Cardiac septum (tissue), 1 donor: ENCODE measurements around the gene FILIP1L. TPM values are rescaled to one million over a fixed set of nuclear protein-coding genes. Genes with fewer than 3 reads are reported as not detected.
"Not testable (repeated sequence)": the region's sequence is repeated elsewhere in the genome, so short reads cannot be mapped to it uniquely, and the experiment has no call there.

Experiments
- DNase-seq: peaks from one replicate; pipeline ENCODE4 v3.0.0-alpha.2; 2020; ENCODE audit warnings: low spot score
- intact Hi-C: fragments of 100-400 bp; cut with DNase I; formaldehyde crosslinking; loops from one replicate; pipeline ENCODE4 v1.14.0; 2022
- total RNA-seq: library from RNA; stranded (reverse); fragmentation: NEBNext Ultra II Directional; extraction: Animal tissue kit (Norgen Biotek cat#: 25700); gene quantifications from one replicate; pipeline ENCODE4 v1.2.1, GENCODE V29; 2021
- donor health status: DM: no; HTN: no; CAD: no.

Gene FILIP1L
- total RNA-seq, 1 donor from 2014 or later = 120 TPM

DNA sequence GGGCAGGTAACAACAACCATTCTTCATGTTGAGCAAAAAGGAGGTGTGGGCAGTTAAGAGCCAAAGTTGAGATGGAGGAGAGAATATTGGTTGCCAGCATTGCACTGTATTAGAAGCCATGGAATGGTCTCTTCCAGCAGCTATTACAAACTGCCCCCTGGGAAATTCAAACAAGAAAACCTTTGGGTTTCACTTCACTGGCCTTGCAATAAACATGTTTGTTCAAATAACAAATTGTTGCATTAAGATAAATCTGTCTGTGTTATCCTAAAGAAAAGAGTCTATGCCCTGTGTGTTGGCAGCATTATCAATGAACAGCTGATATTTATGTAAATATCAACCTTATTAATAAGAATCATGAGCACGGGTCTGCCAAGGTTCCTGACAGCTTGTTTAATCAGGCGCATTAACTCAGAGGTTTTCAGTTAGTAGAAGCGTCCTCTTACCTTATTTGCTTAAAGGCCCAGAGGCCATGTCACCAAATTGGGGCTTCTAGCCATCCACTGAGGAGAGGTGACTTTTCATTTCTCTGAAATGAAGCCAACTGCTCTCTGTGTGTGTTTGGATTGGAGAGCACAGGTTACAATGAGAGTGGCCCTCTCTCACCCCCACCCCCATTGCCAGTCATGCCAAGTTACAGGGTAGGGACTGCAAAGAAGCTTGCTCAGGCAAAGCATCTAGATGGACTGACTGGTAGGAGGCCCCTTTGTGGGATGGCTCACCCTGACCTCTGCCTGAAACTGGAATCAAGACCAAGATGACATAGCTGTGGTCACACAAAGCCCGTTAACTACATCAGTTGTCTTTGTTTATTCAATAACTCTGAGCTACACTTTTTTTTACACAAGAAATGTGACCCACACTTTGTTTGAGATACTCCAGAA lies 10.5 kb downstream of the FILIP1L start:
- intact Hi-C loops = no loop called here
- no peak for DNase-seq

DNA sequence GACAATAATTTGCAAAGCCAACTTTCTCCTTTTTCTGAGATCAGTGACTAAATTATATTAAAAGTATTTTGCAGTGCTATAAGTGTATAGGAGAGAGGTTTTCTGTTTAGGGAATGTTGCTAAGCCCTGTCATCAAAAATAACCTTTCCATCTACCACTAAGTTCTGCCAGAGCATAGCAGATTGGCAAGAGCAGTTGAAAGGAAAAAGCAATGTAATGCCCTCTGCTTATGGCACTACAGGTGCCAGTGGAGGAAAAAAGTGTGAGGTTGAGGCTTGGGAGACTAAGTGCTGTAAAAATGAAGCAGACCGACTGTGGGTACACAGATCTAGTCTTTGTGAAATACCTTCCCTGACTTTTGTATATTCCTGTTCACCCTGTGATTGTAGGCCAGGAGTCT lies 11.5 kb downstream of the FILIP1L start:
- intact Hi-C loops = no loop called here
- DNase-seq = no peak

DNA sequence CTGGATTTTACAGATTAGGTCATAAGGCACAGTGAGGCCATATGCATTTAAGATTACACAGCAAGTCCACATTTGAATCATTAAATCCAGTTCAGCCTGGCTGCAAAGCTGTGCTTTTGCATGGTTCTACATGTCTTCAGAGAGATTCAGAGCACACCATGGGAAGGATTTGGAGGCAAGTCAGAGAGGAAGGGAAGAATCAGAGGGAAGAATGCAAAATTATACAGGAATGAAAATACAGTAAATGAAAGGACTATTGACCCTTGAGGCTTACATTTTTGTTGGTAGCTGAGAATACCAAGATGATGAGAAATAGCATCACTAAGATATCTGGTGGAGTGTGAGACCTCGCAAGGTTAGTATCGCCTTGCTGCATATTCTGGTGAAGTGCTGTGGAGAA lies 13.9 kb downstream of the FILIP1L start:
- no peak for DNase-seq
- intact Hi-C loops = no loop called here

- intact Hi-C loops = no loop called here
- no peak for DNase-seq
Observed at GRCh38 chr3:100099621-100100020, 14.7 kb downstream of the FILIP1L start.

GRCh38 chr3:100098784-100099070 lies 15.6 kb downstream of the FILIP1L start:
- intact Hi-C loops = no loop called here
- no peak for DNase-seq

DNA sequence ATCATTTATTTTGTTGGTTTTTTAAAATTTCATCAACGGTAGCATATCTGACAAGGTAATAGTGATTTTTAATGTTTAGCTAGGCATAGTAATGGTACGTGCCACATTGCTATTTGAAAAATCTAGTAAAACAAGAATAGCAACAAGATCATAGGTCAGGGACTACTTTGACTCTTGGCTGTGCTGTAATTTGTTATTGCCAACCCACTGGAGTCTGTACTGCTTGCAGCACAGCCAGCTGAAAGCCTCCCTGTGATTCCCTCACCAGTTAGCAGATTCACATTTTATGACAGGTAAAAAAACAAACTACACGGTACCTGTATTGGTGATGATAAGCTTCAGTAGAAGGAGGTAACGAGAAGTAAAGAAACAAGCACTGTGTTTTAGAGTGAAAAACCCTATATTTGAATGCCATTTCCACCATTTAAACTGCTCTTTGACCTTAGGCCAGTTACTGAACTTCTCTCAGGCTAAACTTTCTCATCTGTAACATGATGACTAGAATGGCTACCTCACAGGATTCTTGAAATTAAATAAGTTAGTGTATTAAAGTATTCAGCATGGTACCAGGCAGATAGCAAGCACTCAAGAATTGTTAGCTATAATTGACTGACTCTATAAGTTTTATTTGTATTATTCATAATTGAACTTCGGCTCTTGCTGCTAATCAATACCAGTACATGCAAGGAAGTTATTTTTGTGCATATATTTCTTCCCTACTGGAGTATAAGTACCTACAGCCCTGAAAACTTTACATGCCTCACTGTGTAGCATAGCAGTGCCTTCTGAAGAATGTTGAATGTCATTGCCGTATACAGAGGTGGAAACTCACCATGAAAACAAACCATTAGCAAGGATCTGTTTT lies 16.1 kb downstream of the FILIP1L start:
- intact Hi-C loops = no loop called here
- no peak for DNase-seq

DNA sequence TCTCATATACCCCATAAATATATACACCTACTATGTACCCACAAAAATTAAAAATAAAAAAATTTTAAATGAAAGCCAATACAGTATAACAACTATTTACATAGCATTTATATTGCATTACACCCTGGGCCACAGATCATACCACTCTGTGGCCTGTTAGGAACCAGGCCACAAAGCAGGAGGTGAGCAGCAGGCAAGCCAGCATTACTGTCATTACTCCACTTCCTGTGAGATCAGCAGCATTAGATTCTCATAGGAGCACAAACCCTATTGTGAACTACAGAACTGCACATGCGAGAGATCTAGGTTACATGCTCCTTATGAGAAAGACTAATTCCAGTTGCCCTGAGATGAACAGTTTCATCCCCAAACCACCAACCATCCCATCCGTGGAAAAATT lies 17.4 kb downstream of the FILIP1L start:
- DNase-seq = no peak
- intact Hi-C loops = no loop called here

GRCh38 chr3:100096286-100096685 lies 18.0 kb downstream of the FILIP1L start:
- intact Hi-C loops, DNase-seq: not testable (repeated sequence)

DNA sequence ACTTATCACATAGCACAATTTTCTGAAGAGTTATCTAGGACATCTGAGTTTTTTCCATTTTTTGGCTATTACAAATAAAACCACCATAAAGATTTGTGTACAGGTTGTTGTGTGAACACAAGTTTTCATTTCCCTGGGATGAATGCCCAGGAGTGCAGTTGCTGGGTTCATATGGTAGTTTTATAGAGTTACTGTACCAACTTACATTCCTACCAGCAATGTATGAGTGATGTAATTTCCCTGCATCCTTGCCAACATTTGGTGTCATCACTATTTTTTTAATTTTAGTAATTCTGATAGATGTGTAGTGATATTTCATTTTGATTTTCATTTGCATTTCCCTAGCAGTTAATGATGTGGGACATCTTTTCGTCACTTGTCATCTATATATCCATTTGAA lies 20.5 kb downstream of the FILIP1L start:
- intact Hi-C loops = no loop called here
- no peak for DNase-seq

- intact Hi-C loops = no loop called here
- DNase-seq = no peak
Observed at GRCh38 chr3:100090669-100091005, 23.7 kb downstream of the FILIP1L start.

DNA sequence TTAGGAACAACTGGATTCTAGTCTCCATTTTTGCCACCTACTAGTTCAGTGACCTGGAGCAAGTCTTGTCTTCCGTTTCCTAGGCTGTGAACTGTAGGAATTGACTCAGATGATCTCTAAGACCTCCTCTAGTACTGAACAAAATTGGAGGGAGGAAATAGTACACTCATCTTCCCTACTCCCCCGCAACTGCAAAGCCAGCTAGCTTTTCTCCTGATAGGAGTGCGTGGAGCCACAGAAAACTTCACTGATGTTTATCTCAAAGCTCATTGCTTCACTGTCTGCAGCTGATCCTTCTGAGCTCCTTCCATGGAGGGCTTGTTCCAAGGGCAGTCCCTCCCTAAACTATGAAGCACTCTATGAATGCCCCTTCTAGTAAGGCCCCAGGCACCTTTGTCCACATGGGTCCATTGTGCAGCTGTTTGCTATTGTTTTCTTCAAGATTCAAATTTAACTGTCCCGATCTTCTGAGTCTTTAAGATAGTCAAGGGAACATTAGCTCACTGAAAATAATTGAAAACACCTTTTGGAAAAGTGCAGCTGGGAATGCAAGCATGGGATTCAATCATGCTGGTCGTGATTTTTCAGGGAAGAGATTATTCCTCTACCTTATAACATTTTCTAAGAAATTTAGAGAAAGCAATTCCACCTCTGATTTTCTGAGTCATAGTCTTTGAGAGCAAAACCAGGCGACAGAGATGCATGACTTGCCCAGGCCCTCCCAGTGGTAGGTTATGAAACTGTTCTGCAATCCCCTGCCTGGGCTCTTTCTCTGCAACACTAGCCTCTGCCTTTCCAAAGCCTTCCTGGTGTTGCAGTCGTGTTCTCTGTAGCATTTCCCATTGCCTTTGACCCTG lies 24.3 kb downstream of the FILIP1L start:
- no peak for DNase-seq
- intact Hi-C loops = no loop called here

DNA sequence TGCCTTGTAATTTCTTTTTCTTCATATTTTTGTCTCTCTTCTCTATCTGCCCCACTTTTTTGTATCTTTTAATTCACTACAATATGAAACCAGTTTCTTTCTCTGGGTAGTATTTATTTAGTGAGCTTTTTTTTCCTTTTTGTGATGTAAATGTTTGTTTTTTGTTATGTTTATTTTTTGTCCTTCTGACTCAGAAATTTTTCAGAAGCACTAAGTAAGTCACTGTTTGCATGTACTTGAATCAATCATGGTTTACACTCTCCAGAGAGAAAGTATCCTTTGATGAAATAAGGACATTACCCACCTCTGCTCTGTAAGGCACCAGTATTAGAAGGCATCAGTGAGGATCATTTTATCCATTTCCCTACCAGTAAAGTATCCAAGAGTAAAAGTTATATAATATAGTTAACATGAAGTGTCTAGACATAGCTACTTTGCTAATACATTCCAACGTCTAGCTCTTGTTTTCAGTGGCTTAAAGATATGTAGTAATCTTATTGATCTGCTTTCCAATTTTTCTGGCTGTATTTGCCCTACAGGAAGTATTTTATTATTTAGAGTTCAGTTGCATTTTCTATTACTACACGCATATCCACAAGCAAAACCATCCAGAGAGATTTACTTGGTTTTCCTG lies 25.4 kb downstream of the FILIP1L start:
- intact Hi-C loops = no loop called here
- DNase-seq = no peak

DNA sequence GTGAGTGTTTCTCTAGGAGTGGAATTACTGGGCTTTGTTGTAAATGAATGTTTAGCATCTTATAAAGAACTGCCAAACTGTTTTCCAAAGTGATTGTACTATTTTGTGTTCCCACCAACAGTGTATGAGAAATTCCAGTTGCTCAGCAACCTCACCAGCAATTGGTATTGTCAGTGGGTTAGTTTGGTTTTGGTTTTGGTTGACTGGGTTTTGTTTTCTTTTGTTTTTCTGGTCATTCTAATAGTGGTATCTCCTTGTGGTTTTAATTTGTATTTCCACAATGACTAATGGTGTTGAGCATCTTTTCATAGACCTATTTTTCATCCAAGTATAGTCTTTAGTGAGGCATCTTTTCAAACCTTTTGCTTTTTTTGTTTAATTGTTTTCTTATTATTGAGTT lies 27.1 kb downstream of the FILIP1L start:
- intact Hi-C loops = no loop called here
- no peak for DNase-seq

- intact Hi-C loops = no loop called here
- DNase-seq = no peak
Observed at GRCh38 chr3:100086401-100086800, 27.9 kb downstream of the FILIP1L start.

DNA sequence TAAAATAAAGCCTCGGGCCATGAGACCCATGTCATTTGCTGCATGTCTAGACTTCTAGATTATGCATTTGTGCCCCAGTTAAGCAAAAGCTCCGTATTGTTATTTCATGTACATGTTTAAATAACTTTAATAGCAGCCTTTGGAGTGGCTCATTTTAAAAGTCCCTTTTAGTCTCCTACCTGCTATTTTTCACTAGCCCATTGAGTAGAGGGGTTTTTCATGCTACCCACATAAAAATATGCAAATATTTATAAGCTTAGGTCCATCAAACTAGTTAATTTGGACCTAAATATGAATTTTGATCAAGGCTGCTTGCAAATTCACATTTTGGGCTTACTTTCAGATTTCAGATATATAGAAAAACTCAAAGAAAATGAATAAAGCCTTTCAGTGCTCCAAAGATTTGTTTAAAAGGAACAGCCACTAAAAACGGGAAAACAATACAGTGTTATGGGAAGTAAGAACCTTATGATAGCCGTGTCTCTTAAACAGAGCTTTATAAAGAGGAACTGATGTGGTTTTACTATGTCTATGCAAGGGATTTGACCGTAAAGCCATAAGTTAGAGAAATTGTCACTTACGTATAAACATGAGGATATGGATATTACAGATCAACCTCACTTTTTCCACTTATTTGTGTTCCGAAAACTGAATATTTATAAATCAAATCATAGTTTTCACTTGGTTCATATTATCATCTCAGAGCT lies 30.0 kb downstream of the FILIP1L start:
- intact Hi-C loops = no loop called here

DNA sequence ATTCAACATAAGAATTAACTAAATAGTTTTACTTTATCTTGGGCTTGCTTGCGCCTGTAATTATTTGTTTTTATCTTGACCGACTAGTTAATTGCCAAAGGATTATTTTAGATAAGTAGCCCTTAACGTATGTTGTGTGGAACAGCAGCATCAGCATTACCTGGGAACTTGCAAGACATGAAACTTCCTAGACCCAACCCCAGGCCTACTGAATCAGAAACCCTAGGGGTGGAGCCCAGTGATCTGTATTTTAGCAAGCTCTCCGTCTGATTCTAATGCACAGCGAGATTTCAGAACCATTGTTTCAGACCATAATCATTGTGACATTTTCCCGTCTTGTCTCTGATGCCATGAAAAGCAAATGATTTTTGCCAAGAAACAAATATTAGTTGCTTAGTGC lies 31.1 kb downstream of the FILIP1L start:
- no peak for DNase-seq
- intact Hi-C loops = no loop called here

More for the DNA sequence above, 30.0 kb downstream of the FILIP1L start:
- DNase-seq = no peak

GRCh38 chr3:100082714-100083113 lies 31.6 kb downstream of the FILIP1L start:
- intact Hi-C loops = no loop called here
- DNase-seq = no peak

GRCh38 chr3:100081986-100082692 lies 32.2 kb downstream of the FILIP1L start:
- DNase-seq = no peak
- intact Hi-C loops = no loop called here

- intact Hi-C loops = no loop called here
- no peak for DNase-seq
Observed at GRCh38 chr3:100081311-100081710, 33.0 kb downstream of the FILIP1L start.
